Measurements from ENCODE around the gene AGPAT1. TPM values are rescaled to one million over a fixed set of nuclear protein-coding genes. Genes with fewer than 3 reads are reported as not detected.
A peak's percentile ranks its signal among the peaks of the same experiment; 100 is the strongest.

The AGPAT1 gene
- total and polyA plus RNA-seq, 8 donors, result 55.5 to 78.4 (median 69.8) TPM

- peak overlapping the region in 1 of 2 donors; percentile 7 for H3K27ac ChIP-seq
- no peaks in the 10 kb centered on the region for H3K27me3 ChIP-seq
- peak overlapping the region in 1 of 2 donors; percentile 79 for H3K4me3 ChIP-seq
- peaks cover 36 to 79% of the 10 kb centered on the region in 2 donors for H3K4me1 ChIP-seq
- no peaks in the 10 kb centered on the region for H3K9me3 ChIP-seq
- no peak for TF ChIP-seq CTCF (IDR thresholded peaks at IDR 0.05)
- ATAC-seq, result no peak
- intact Hi-C loops (cut with DNase I), result no loop called here
- H3K36me3 ChIP-seq, result peaks cover 0 to 34% of the 10 kb centered on the region in 2 donors
- DNase-seq, result no peak
These were observed 4.0 kb upstream of the AGPAT1 start for GRCh38 chr6:32179766-32180405.

- no peaks in the 10 kb centered on the region for H3K27me3 ChIP-seq
- H3K4me3 ChIP-seq, result peak overlapping the region; percentile 59 to 79
- DNase-seq (no peak), ATAC-seq (no peak)
- no peaks in the 10 kb centered on the region for H3K9me3 ChIP-seq
- intact Hi-C loops (cut with DNase I), result no loop called here
- H3K4me1 ChIP-seq, result peaks cover 34 to 79% of the 10 kb centered on the region in 2 donors
- peak overlapping the region; percentile 97 to 98 for H3K27ac ChIP-seq
- peaks cover 0 to 34% of the 10 kb centered on the region in 2 donors for H3K36me3 ChIP-seq
- TF ChIP-seq CTCF (IDR thresholded peaks at IDR 0.05), result no peak
These were observed 2.9 kb upstream of the AGPAT1 start for GRCh38 chr6:32178547-32179440.

GRCh38 chr6:32177788-32178546 lies 2.1 kb upstream of the AGPAT1 start, which contains the start of gene RNF5:
TSS of gene RNF5 (plus strand) at chr6:32178405. CDS start at chr6:32178512, 107 bp downstream.
- Histone ChIP-seq H3K4me3 (peak within 1 kb of the TSS; percentile 59 to 79), H3K27ac (peak within 1 kb of the TSS; percentile 97 to 98), H3K36me3 (peaks cover 0 to 30% of the 10 kb centered on the region in 2 donors), H3K4me1 (peaks cover 32 to 80% of the 10 kb centered on the region in 2 donors), H3K27me3 (no peaks in the 10 kb centered on the region), H3K9me3 (no peaks in the 10 kb centered on the region)
- intact Hi-C loops (cut with DNase I), result no loop called here
- DNase-seq (peak; percentile 88 to 99 (median 98)), ATAC-seq (peak; percentile 79)
- no peak for TF ChIP-seq CTCF (IDR thresholded peaks at IDR 0.05)

GRCh38 chr6:32177183-32177787 lies 1.4 kb upstream of the AGPAT1 start:
- Histone ChIP-seq H3K27ac (peak overlapping the region; percentile 97 to 98), H3K4me1 (peaks cover 32 to 76% of the 10 kb centered on the region in 2 donors), H3K36me3 (peaks cover 0 to 23% of the 10 kb centered on the region in 2 donors), H3K4me3 (peak overlapping the region; percentile 59 to 79), H3K27me3 (no peaks in the 10 kb centered on the region), H3K9me3 (no peaks in the 10 kb centered on the region)
- intact Hi-C loops (cut with DNase I), result no loop called here
- DNase-seq, result no peak
- no peak for TF ChIP-seq CTCF (IDR thresholded peaks at IDR 0.05)
- peak; percentile 12 for ATAC-seq
